Measurements from ENCODE around the gene TCERG1L.

TCERG1L gene

DNA sequence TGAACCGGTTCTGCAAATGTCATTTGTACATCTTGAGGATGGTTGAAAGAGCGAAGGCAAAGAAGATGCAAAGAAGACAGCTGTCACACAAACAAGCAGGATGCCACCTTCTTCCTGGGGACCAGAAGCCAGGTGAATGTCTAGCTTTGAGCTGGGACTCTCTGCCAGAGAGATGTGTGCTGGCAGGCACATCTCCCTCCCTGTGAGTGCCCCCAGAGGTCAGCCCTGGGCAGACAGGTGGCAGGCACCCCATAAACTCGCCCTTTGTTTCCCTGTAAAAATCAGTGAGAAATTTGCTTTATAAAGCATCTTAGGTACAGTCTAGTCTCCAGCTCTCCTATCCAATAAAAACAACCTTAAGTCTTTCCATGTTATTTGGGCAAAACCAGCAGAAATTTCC, 2.6 kb upstream of the TCERG1L start:
- DNase-seq = no peak

DNA sequence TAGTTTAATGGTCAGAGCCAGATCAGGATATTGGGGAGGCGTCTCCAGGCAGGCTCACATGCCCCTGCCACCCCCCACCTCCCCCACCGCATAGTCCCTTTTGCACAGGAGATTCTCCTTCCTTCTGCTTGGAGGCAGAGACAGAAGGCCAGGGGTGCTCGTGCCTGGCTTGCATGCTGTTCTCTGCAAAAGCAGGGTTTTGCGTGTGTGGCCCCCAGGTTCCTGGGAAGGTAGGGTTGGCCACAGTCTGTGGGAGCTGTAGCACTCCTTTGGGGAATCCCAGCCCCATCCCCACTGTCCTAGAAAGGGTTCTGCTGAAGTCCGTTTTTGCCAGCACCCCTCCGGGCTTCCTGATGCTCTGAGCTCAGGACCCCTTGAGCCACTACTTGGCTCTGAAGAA, 1.9 kb upstream of the TCERG1L start:
- DNase-seq = no peak

DNA sequence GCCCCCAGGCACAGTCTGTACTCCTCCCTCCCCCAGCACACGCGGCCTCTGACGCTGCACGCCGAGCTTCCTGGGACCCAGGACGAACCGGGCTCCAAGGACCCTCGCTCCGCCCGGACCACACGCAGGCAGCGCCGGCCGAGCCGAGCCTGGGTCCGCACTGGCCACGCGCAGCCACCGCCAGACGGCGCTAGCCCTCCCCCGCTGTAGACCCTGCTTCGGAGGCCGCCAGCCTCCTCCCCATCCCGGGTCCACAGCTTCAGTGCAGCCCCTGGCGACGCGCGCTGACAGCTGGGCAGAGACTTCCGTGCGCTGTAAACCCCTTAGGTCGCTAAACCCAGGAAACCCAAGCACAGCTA, 936 bp upstream of the TCERG1L start:
- DNase-seq = no peak

DNA sequence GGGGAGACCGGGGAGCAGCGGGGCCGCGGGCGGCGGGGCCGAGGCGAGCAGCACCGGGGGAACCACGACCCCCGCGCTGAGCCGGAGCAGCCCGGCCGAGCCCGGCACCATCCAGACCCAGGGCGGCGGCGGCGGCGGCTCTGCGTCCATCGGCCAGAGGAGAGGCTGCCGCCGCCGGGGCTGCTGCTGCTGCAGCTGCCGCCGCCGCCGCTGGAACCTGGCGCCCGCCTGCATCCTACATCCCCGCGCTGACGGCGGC, 190 bp downstream of the TCERG1L start:
- DNase-seq = no peak

DNA sequence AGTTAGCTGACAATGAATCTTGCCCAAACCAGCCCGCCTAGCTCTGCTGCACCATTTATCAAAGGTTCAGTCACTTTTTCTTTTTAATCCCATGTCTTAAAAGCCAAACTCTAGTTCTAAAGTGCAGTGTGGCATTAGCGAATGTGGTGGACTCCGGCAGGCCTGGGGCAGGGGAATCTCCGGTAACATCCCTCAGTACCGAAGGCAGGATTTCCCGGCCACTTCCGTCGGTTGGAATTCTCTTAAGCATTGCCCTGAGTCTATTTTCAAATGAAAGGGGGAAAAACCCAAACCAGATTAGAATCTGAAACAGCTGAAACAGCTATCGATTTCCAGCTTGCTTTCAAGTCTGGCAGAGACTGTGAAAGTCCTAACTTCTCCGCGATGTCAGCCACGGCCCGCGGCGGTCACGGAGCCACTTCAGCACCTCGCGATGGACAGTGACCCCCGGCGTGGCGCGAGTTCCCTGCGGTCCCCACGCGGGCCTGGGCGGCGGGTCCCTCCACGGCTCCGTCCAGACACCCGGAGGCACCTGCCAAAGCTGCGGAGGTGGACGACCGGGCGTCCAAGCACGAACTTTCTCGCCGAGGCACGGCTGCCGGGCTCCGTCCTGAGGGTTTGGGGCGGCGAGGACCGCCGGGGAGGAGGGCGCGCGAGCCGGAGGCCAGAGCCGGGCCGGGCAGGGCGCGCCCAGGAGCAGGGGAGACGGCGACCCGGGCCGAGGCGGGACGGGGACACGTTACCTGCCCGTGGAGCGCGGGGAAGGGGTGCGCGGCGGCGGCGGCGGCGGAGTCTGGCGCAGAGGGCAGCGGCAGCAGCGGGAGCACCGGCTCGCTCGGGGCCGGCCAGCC, 745 bp downstream of the TCERG1L start:
- DNase-seq = no peak

DNA sequence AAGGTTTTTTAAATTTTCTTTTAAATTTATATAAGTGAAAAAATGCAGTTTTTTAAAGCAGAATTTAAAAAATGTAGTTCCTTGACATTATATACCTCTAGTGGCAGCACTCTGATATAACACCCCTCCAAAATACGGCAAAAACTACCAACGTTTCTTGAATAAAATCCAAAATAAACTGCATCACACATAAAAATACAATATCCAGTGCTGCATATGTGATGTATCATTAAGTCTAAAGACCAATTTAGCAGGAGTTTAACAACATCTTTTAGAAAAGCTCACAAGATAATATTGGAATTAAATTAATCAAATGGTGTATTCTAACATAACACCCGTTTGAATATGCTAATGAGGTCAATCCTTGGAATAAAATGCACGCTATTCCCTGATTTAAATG, 1.4 kb downstream of the TCERG1L start:
- no peak for DNase-seq

DNA sequence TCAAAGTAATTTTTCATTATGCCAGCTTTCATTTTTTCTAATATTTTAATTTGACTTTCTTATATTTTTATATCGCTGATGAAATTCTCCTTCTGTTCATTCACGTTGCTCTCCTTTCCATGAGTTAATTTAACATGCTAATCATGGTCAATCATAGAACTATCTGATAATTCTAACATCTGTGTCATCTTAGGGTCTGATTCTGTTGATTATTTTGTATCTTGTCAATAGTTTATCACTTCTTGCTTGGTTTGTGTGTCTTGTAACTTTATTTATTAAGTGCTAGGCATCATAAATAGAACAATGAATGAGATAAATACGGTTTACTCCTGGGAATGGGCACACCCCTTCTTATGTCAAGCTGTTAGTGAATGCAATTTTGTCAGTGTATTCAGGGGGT, 11.0 kb downstream of the TCERG1L start:
- DNase-seq = no peak

DNA sequence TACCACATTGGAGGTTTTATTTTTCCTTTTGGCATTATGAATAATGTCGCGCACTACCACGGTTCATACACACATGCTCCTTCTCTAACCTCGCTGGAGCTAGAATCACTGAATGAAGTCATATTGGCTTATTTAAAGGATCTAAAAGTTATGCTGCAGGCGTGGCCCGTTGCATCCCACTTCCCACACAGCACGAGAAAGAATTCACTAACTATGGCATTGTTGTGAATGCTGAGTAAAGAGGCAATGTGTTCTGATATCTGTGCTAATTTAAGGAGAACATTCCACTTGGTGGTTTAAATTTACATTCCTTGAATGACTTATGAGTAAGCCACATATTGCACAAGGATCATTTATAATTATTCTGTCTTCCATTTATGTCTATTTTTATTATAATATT, 20.7 kb downstream of the TCERG1L start:
- DNase-seq = no peak

DNA sequence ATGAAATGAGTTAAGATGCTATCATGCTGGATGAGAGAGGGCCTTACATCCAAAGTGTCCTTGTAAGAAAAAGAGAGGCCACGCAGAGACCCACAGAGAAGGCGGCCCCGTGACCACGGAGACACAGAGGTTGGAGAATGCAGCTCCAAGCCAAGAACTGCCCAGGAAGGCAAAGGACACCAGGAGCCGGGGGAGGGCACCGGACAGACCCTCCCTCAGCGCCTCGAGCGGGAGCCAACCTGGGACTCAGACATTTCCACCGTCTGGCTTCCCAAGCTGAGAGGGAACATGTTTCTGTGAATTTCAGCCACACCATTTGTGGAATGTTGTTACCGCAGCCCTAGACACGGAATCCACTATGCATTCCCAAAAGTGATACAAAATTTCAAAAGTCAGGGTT, 22.9 kb downstream of the TCERG1L start:
- DNase-seq = no peak

DNA sequence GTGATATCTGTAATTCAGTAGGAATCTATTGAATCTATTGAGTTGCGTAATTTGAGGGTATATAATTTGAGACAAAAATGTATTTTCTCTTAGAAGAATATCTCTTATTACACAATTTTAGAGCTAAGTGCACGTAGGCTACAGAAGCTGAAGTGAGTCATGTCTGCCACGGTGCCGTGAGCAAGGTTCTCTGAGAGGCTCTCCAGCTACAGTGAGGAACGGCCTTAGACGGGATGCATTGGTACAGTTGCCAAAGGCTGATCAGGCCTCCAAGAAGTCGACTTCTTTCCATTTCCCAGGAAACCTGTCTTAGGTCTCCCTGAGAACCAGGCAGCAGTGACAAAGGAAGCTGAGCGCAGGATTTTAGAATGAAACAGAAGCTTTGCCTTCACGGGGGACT, 28.6 kb downstream of the TCERG1L start:
- DNase-seq = no peak

DNA sequence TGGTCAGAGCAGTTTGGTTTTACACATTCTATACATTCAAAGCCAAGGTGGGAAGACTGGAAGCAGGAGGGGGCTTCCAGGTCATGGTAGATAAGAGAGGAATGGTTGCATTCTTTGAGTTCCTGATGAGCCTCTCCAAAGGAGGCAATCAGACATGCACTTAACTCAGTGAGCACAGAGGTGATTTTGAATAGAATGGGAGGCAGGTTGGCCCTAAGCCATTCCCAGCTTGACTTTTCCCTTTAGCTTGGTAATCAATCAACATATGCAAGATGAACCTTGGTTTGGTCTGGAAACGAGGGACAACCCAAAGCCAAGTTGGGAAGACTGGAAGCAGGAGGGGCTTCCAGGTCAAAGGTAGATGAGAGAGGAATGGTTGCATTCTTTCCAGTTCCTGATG, 31.4 kb downstream of the TCERG1L start:
- DNase-seq = no peak

DNA sequence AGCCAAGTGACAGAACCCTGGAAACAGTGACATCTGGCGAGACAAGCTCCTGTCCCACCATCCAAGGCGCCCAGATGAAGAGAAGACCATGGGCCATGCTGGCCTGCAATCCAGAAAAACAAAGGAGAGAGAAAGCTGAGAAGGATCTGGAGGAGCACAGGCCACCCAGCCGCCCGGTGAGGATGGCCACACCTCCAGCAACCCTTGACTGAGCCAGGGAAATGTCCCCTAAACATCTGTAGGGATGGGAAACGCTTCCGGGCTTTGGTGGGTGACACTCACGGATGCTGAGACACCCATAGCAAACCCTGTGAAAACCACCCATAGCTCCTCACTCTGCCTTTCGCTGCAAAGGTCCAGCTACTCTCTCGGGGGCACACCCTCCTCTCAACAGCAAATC, 32.0 kb downstream of the TCERG1L start:
- DNase-seq = no peak

DNA sequence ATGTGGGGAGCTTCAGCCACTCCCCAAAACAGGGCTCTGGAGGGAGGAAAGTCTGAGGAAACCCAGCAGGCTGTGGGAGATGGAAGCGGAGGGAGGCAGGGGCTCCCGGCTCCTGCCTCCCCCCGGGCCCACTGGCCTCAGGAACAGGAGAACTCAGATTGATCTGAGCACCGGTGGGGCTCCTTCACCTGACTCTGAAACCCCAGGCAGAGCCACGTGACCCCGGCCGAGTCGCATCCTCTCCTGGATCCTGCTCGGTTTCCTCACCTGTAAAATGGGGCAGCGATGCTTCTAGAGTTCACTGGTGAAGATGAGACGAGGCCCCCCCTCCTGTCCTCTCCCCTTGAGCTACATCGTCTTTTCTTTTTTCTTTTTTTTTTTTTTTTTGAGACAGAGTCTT, 33.6 kb downstream of the TCERG1L start:
- no peak for DNase-seq

DNA sequence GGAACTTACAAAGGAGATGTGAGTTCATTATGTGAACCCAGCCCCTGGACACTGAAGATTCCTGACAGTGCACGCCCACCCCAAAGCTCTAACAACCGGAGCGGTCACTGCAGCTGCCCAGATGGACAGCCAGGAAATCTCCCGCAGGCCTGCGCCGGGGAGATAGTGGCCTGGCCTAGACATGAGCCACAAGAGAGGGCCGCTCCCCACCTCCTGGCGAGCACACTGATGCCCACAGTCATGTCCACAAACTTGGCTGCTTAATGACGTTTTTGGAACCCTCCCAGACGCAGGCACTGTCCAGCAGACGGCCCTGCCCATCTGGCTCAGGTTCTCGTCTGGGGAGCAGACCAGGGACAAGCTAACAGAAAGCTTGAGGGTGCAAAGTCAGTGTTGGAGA, 34.2 kb downstream of the TCERG1L start:
- DNase-seq = no peak

DNA sequence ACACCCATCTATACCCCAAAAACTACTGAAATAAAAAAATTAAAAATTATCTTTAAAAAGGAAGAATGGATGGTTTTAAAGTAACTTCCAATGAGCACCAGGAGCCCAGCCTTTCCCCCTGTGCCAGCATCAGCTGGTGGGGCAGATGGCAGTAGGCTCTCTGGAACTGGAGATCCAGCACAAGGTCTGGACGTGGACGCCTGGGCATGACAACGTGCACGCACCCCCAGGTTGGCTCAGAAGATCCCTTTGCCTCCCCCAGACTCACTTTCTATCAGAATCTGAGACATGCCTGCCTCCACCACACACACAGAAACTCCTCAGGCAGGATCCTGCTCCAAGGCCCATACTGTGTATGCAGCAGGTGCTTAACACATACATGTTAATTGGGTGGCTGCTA, 35.8 kb downstream of the TCERG1L start:
- no peak for DNase-seq

DNA sequence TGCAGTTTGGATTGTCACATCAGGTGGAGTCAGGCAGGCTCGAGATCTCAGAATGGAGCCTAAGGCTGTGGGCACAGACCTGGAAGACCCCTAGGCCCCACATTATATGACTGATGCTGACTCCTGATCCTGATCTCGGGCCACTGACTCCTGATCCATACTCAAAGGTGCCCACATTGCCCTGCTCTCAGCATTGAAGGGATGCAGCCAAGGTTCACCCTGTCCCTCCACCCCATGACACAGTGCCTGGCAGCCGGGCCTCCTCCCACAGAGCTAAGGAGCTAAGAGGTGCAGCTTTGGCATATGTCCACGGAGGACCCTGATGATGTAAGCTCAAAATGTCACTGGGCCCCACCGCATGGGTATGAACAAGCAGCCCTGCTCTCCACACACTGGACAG, 36.6 kb downstream of the TCERG1L start:
- DNase-seq = no peak

DNA sequence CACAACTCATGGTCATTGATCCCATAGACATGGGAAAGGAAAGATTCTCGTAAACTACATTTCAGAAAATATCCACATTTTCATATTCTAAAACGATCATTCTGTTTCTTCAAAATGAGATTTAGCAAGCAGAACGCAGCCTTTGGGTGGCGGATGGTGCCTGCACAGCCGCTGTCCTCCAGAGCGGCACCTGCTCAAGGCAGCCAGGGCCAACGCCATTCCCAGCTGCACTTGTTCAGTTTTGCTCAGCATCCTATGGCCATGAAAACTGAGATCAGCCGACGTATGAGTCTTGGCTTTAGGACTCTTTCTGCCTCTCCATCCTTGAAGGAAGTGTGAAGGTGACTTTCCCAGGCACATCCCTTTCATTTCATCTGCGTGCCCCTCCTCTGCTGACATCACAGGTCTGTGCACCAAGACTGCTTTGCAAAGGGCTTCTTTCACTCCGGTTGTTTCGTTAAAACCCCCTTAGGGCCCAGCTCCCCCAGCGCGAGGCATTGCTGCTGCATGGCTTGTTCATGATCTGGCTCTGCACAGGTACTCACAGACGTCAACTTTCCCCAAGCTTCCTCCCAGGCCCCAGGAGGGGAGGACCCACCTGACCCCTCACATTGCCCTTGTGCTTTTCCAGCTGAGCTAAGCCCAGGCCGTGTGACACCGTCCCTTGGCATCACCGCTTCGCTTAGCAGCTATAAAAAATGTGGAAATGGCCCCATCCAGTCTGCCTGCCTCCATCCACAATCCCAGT, 37.2 kb downstream of the TCERG1L start:
- DNase-seq = no peak

DNA sequence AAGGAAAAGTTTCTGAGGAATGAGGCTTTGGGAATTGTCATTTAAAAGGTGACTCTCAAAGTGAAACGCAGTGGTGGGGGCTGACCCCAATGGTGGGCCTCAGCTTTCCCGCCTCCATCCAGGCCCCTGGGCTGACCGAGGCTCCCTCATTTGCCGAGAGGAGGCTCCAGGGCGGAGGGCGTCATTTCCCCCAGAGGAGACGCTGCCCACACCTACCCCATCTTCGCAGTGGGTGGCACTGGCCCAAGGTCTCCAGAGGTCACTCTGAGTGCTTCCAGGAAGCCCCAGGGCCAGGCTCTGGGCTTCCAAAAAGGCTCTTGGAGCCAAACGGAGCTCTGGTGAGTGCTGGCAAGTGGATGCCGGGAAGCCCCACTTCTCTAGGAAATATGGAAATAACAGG, 38.0 kb downstream of the TCERG1L start:
- no peak for DNase-seq

DNA sequence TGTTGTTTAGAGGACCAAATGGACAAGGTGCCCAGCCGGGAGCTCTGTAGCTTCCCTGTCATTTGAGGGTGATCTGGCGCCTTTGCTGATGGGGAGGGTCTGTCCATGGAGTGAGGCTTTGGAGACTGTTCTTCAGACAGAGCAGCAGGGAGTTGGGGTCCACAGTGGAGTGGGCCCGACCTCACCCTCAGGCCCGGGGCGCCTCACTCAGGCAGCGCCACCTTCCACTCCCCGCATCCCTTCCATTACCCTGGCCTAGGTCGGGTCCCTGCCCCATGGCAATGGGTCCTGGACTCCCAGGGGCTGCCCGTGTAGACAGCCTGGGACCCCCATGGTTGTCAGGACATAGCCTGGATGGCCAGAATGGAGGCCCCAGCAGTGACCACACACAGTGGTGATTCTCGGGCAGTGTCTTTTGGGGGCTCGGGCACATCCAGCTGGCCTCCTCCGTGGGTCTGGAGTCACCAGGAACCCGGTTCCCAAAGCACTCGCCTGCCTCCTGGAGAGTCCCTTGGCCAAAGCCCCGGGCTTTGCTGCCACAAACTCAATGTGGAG, 38.5 kb downstream of the TCERG1L start:
- no peak for DNase-seq

DNA sequence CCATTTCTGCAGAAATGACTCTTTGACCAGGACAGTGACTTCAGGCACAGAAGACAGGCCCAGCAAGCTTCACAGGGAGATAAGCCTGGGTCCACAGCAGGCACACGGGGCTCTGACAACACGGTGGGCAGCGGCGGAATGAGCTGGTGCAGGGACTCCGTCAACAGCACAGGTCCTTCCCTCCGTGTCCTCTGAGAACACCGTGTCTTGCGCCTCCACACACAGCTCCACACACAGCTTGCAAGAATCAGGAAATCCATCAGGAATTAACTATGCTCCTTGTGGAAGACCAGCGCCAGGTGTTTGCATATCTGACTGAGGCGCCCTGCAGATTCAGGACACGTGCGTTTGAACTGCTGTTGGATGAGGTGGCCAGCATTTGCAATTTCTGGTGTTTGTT, 39.6 kb downstream of the TCERG1L start:
- DNase-seq = no peak

DNA sequence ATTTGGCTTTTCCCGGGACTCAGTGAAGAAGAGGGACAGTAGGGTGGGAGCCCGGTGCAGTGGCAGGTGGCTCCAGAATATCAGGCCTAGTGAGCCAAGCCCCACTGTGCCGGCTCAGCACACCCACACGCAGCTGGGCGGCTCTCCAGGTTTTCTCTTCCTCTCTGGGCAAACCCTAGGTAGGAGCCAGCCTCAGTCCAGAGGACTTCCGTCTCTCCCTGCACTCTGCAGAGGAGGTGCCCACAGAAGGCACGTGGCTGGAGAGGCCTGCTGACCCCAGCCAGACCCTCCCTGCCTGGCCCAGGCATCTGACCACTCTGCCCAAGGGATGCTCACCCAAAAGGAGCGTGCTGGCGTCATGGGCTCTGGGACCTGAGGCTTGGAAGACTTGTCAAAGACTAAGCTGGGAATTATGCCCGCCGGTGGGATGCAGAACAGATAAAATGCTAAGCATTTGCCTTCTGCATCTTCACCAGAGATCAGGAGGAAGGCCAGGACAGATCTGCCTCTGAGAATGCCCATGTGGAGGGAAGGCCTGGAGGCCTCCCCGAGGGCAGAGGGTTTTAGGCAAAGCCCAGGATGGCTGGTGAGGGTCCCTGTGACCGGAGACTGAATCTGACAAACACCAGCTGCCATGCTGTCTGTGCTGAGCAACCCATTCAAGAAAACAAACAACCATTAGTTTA, 40.2 kb downstream of the TCERG1L start:
- DNase-seq = no peak

DNA sequence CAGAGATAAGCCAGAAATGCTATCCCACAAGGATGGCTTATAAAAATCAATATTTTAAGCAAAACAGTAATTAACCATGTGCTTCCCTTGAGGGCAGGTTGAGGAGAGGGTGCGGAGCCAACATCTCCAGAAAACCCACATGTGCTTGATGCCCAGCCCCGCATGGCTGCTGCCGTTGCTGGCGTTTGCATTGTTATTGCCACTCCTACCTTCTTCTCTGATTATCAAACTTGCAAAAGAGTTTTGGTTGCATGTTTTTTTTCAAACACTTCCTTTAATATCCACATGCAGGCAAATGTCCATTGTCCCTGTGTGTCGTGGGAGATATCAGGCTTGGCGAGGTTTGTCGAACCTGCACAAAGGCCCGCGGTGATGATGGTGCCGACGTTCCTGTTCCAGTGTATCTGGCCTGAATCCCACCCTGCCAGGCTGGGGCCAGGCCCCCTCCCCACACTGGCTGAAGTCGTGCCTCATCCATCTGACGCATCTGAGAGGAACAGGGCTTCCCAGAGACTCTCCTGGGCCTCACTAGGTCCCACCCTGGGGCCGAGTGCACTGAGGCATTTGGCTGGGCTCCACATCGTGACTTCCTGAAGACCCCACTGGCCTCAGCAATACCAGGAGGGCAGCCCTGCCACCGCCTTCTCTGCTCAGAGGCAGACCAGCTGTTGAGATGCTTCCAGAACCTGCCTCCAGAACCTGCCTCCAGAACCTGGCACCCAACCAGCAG, 40.9 kb downstream of the TCERG1L start:
- no peak for DNase-seq

DNA sequence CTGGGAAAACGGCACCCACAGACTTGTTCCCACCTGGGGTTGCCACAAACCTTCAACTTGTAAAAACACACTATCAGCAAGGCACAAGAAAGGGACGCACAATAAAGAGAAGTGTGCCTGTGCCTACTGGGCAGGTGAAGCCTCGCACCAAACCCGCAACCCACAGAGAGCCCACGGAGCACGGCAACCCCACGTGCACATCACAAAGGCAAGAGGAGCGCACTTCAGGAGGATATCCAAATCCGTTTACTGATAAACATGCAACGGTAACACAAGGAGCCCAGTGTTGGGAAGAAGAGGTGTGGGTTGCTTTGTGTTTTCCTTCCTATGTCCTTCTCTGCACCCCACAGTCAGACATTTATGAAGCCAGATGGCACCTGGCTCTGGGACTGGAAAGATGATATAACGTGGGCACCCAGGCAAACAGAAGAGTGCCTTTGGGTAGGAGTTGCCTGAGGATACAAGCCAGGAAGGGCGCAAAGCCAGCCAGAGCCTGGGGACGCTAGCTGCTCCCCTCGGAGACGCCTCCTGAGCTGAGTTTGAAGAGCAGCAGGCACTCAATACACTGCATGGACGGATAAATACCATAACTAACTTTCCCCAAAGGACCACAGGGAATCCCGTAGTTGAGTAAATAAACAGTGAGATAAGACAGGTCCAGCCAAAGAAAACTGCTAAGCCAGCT, 41.6 kb downstream of the TCERG1L start:
- no peak for DNase-seq

All from GDM1 (cell line).